K562 (cell line): ENCODE measurements around the gene EIF5B. TPM values are rescaled to one million over a fixed set of nuclear protein-coding genes. Genes with fewer than 3 reads are reported as not detected.

ENCODE experiments used
- BMI1 ChIP-seq: fragments of 150-350 bp; IDR thresholded peaks from 2 replicates; pipeline ENCODE4 v1.6.1; 2014; ENCODE audit warnings: low read length
- CBX2 ChIP-seq: fragments of 200-600 bp; sonication (generic); IDR thresholded peaks from one replicate; pipeline ENCODE4 v1.6.1; 2012; ENCODE audit warnings: mild to moderate bottlenecking, low read length, inconsistent platforms; ENCODE audit not compliant: insufficient read depth, poor library complexity, severe bottlenecking
- EP300 ChIP-seq: IDR thresholded peaks from 2 replicates; pipeline ENCODE4 v1.6.1; 2012; ENCODE audit warnings: low read length, improper control_type of control experiment
- FOXM1 ChIP-seq, 2 experiments: fragments of 450-650 bp in 1 of 2; sonication (generic) in 1 of 2; formaldehyde crosslinking in 1 of 2; IDR thresholded peaks; 2 replicates each; pipeline versions ENCODE4 v1.6.1 to v1.9.0; 2017 to 2022; ENCODE audit warnings: low read depth in 2 of 2, mild to moderate bottlenecking in 2 of 2, missing genetic modification reagents in 1 of 2, moderate library complexity in 1 of 2
- FOXO4 ChIP-seq: fragments of 450-650 bp; formaldehyde crosslinking; IDR thresholded peaks from 2 replicates; pipeline ENCODE4 v1.4.0; 2020; ENCODE audit warnings: mild to moderate bottlenecking, moderate library complexity
- HMGXB4 ChIP-seq: sonication (generic); formaldehyde crosslinking; IDR thresholded peaks from 2 replicates; pipeline ENCODE4 v1.8.1; 2023; ENCODE audit warnings: mild to moderate bottlenecking, missing genetic modification reagents
- KAT2B ChIP-seq: IDR thresholded peaks from one replicate; pipeline ENCODE4 v1.6.1; 2012; ENCODE audit warnings: low read depth, mild to moderate bottlenecking, control low read depth, inconsistent platforms, low read length, moderate library complexity
- KLF13 ChIP-seq: fragments of 450-650 bp; IDR thresholded peaks from 2 replicates; pipeline ENCODE4 v1.6.1; 2016; ENCODE audit warnings: missing genetic modification characterization, low read depth, mild to moderate bottlenecking, missing compliant biosample characterization, moderate library complexity, borderline replicate concordance
- MAFF ChIP-seq: IDR thresholded peaks from 2 replicates; pipeline ENCODE4 v1.6.1; 2012; ENCODE audit warnings: low read length, improper control_type of control experiment
- MCM3 ChIP-seq: fragments of 450-650 bp; IDR thresholded peaks from 2 replicates; pipeline ENCODE4 v1.6.1; 2016
- NFIC ChIP-seq: fragments of 450-650 bp; IDR thresholded peaks from 2 replicates; pipeline ENCODE4 v1.6.1; 2017; ENCODE audit warnings: mild to moderate bottlenecking, inconsistent platforms
- PHF21A ChIP-seq: fragments of 450-650 bp; IDR thresholded peaks from 2 replicates; pipeline ENCODE4 v1.6.1; 2017; ENCODE audit warnings: low read depth, borderline replicate concordance
- POLR2G ChIP-seq: fragments of 200-400 bp; formaldehyde crosslinking; IDR thresholded peaks from 2 replicates; pipeline ENCODE4 v1.6.1; 2017; ENCODE audit warnings: low read depth, mild to moderate bottlenecking, antibody characterized with exemption, low read length, moderate library complexity
- PTTG1 ChIP-seq: fragments of 450-650 bp; IDR thresholded peaks from 2 replicates; pipeline ENCODE4 v1.6.1; 2016; ENCODE audit warnings: low read depth, mild to moderate bottlenecking, missing genetic modification characterization, missing compliant biosample characterization
- SMC3 ChIP-seq: conservative IDR thresholded peaks from 2 replicates; pipeline ENCODE4 v1.6.1; 2011; ENCODE audit warnings: low read depth, low read length, improper control_type of control experiment; ENCODE audit not compliant: insufficient read depth
- SPI1 ChIP-seq: IDR thresholded peaks from 2 replicates; pipeline ENCODE4 v1.6.1; 2011; ENCODE audit warnings: low read depth, low read length, control low read depth, borderline replicate concordance
- TCF7L2 ChIP-seq: fragments of 150-350 bp; IDR thresholded peaks from 2 replicates; pipeline ENCODE4 v1.6.1; 2016; ENCODE audit warnings: low read depth, mild to moderate bottlenecking, low read length, moderate library complexity
- TEAD1 ChIP-seq, 2 experiments: fragments of 450-650 bp in 1 of 2; sonication (generic) in 1 of 2; formaldehyde crosslinking; IDR thresholded peaks; 2 replicates each; pipeline versions ENCODE4 v1.4.0 to v1.8.0; 2020 to 2022; ENCODE audit warnings: mild to moderate bottlenecking in 2 of 2, missing genetic modification reagents in 1 of 2
- WHSC1 ChIP-seq: IDR thresholded peaks from one replicate; pipeline ENCODE4 v1.6.1; 2012; ENCODE audit warnings: low read length, control low read depth, inconsistent platforms
- ZFP30 ChIP-seq: fragments of 250-450 bp; sonication (Bioruptor Pico); IDR thresholded peaks from 2 replicates; pipeline ENCODE4 v1.8.0; 2022; ENCODE audit warnings: moderate library complexity, mild to moderate bottlenecking, inconsistent platforms, borderline replicate concordance
- ZNF143 ChIP-seq: sonication (generic); formaldehyde crosslinking; IDR thresholded peaks from 2 replicates; pipeline ENCODE4 v1.9.0; 2022; ENCODE audit warnings: mild to moderate bottlenecking, missing genetic modification reagents
- ZNF274 ChIP-seq: IDR thresholded peaks from 2 replicates; pipeline ENCODE4 v1.6.1; 2011; ENCODE audit warnings: low read depth, mild to moderate bottlenecking, low read length, moderate library complexity, borderline replicate concordance
- ZNF830 ChIP-seq: fragments of 250-450 bp; sonication (Bioruptor Pico); IDR thresholded peaks from 2 replicates; pipeline ENCODE4 v1.5.0; 2021; ENCODE audit warnings: mild to moderate bottlenecking
- polyA plus RNA-seq, 8 experiments: library from polyadenylated mRNA; depleted of rRNA in 4 of 8; stranded (reverse) in 5 of 8; unstranded in 3 of 8; fragments of >200 nt; fragmentation: Nextera tagmentation in 2 of 8; fragmentation: Illumina TruSeq in 1 of 8; extraction: Ambion mirVana in 2 of 8; extraction: Trizol in 1 of 8; gene quantifications; 2 replicates each; pipeline versions ENCODE4 v1.2.1 to v1.2.3, GENCODE V29; 2011 to 2014; ENCODE audit warnings: inconsistent platforms in 1 of 8, missing spikeins in 1 of 8
- total RNA-seq, 7 experiments: library from RNA; depleted of rRNA in 6 of 7; stranded (reverse); fragments of >200 nt in 6 of 7; fragmentation: Illumina TruSeq in 2 of 7; extraction: Trizol in 2 of 7; gene quantifications; 2 replicates each; pipeline versions ENCODE4 v1.2.1 to v1.2.3, GENCODE V29; 2011 to 2021; ENCODE audit warnings: low replicate concordance in 1 of 7
- TF ChIP-seq, protein P1 (sequence below): fragments of 450-650 bp; IDR thresholded peaks from 2 replicates; pipeline ENCODE4 v1.6.1; 2016; ENCODE audit warnings: antibody characterized with exemption

The EIF5B gene
- total and polyA plus RNA-seq, 9 of the 15 experiments (the other 6 are each of a cell fraction or from before 2014, with no cell fraction given), result 26.5 to 143 (median 47.7) TPM

DNA sequence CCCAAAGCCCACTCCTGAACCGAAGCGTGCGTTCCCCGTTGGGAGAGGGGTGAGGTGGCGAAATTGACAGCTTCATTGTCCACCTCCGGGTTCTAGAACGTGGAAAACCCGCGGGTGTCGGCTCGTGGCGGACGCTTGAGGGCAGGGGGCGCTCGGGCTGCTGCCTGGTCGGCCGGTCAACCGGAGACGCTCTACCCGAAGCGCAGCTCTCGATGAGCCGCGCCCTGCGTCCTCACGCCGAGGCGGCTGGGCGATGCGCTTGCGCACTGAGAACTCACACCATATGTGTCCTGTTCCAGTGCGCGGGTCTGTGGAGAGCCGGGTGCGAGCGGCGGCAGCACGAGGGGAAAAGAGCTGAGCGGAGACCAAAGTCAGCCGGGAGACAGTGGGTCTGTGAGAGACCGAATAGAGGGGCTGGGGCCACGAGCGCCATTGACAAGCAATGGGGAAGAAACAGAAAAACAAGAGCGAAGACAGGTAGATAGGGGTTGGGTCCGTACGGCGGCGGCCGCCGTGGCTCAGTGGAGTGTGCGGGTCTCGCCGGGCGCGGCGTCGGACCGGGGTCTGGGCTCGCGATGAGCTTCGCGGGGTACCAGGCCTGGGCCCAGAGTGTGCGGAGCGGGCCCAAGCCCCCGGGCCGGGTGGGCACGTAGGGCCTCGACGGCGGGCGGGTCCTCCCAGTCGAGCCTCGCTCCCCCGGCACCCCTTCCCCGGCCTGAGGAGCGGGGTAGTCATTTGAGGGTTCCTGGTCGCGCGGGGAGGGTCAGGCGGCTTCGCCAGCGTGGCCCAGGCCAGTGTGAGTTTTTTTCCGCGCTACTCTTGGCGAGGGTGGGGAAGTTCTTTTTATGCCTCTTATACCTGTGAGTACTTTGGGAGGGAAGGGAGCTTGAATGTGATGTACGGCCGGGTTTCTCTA lies at the start of gene EIF5B (continued):
- TF ChIP-seq POLR2G, result peak; percentile 96
- TF ChIP-seq, protein P1, sequence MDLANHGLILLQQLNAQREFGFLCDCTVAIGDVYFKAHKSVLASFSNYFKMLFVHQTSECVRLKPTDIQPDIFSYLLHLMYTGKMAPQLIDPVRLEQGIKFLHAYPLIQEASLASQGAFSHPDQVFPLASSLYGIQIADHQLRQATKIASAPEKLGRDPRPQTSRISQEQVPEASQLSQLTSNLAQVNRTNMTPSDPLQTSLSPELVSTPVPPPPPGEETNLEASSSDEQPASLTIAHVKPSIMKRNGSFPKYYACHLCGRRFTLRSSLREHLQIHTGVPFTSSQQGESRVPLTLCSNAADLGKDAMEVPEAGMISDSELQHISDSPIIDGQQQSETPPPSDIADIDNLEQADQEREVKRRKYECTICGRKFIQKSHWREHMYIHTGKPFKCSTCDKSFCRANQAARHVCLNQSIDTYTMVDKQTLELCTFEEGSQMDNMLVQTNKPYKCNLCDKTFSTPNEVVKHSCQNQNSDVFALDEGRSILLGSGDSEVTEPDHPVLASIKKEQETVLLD, result peak; percentile 99
- no peak for TF ChIP-seq PTTG1
- no peak for TF ChIP-seq MAFF
- no peak for TF ChIP-seq FOXO4 (CRISPR knock-in tag)
- TF ChIP-seq KLF13 (tag), result no peak
- no peak for TF ChIP-seq TCF7L2
- no peak for TF ChIP-seq ZNF274
- no peak for TF ChIP-seq CBX2
- no peak for TF ChIP-seq ZNF830 (CRISPR knock-in tag)
- TF ChIP-seq ZFP30 (CRISPR knock-in tag), result no peak
- TF ChIP-seq PHF21A, result no peak
- TF ChIP-seq BMI1, result no peak
- TF ChIP-seq WHSC1, result no peak
- TF ChIP-seq NFIC, result peak; percentile 21; the same call in 1 of the 2 replicates
- no peak for TF ChIP-seq MCM3
- TF ChIP-seq HMGXB4 (CRISPR knock-in tag), result peak; percentile 88
- TF ChIP-seq SPI1, result no peak
- TF ChIP-seq FOXM1 (IDR thresholded peaks at IDR 0.05; ENCODE audit: low read depth), result no peak
- TF ChIP-seq FOXM1 (CRISPR knock-in tag; IDR thresholded peaks at IDR 0.05; ENCODE audit: low read depth), result 0 out of 2 replicates have a peak, but pooled peaks have one; percentile 17
- peak; percentile 90 for TF ChIP-seq KAT2B
- peak; percentile 52; the same call in 1 of the 2 replicates for TF ChIP-seq EP300
- no peak for TF ChIP-seq ZNF143
- no peak for TF ChIP-seq TEAD1 (CRISPR knock-in tag; IDR thresholded peaks at IDR 0.05)
- no peak for TF ChIP-seq SMC3
